Cardiac muscle cell (in vitro differentiated cells and primary cell): ENCODE data around the gene AOPEP. TPM values are rescaled to one million over a fixed set of nuclear protein-coding genes. Genes with fewer than 3 reads are reported as not detected.

ENCODE experiments used
- DNase-seq, 2 donors: peaks; one replicate each; pipeline versions ENCODE4 v3.0.0 to v3.0.0-alpha.2; 2010 to 2017; ENCODE audit warnings: low read depth in 1 of 2, low spot score in 1 of 2
- H3K27ac ChIP-seq: fragments of 200-600 bp; sonication (generic); 2 replicates; pipeline ENCODE4 v1.5.1; 2016
- H3K27me3 ChIP-seq: fragments of 200-600 bp; sonication (generic); 2 replicates; pipeline ENCODE4 v1.6.0; 2016; ENCODE audit warnings: control low read depth
- H3K36me3 ChIP-seq: fragments of 200-600 bp; sonication (generic); 2 replicates; pipeline ENCODE4 v1.5.1; 2016; ENCODE audit warnings: control low read depth
- H3K4me1 ChIP-seq: fragments of 200-600 bp; sonication (generic); 2 replicates; pipeline ENCODE4 v1.8.1; 2017; ENCODE audit warnings: low read depth, mild to moderate bottlenecking, mixed run types
- H3K4me3 ChIP-seq: fragments of 200-600 bp; sonication (generic); 2 replicates; pipeline ENCODE4 v1.5.1; 2016; ENCODE audit warnings: mild to moderate bottlenecking
- H3K9me3 ChIP-seq: fragments of 200-600 bp; sonication (generic); 2 replicates; pipeline ENCODE4 v1.5.1; 2017; ENCODE audit warnings: low read depth, mild to moderate bottlenecking, control low read depth
- CTCF ChIP-seq: IDR thresholded peaks from 2 replicates; pipeline ENCODE4 v1.5.1; 2012; ENCODE audit warnings: low read depth, mild to moderate bottlenecking, low read length
- polyA plus RNA-seq: library from polyadenylated mRNA; unstranded; fragments of >200 nt; fragmentation: Nextera tagmentation; extraction: Ambion mirVana; gene quantifications from 2 replicates; pipeline ENCODE4 v1.2.1, GENCODE V29; 2016
- total RNA-seq: library from RNA; depleted of rRNA; stranded (reverse); fragments of >200 nt; gene quantifications from 2 replicates; pipeline ENCODE4 v1.2.3, GENCODE V29; 2016

Gene AOPEP
- total and polyA plus RNA-seq, 2 experiments from 2014 or later, result 46.8 to 88.7 TPM

- Histone ChIP-seq H3K9me3 (no peaks in the 10 kb centered on the region), H3K27ac (no peak overlapping the region), H3K4me3 (no peak overlapping the region), H3K4me1 (peaks cover 18% of the 10 kb centered on the region), H3K27me3 (no peaks in the 10 kb centered on the region), H3K36me3 (no peaks in the 10 kb centered on the region)
- DNase-seq, result peak in 1 of 2 donors; percentile 66
- TF ChIP-seq CTCF, result no peak
Measured at GRCh38 chr9:94945197-94946144, 219.0 kb downstream of the AOPEP start.

GRCh38 chr9:94946256-94946655 is 219.8 kb downstream of the AOPEP start:
- Histone ChIP-seq H3K4me3 (no peak overlapping the region), H3K36me3 (no peaks in the 10 kb centered on the region), H3K9me3 (no peaks in the 10 kb centered on the region), H3K27ac (no peak overlapping the region), H3K27me3 (no peaks in the 10 kb centered on the region), H3K4me1 (peaks cover 20% of the 10 kb centered on the region)
- TF ChIP-seq CTCF, result no peak
- no peak for DNase-seq

- Histone ChIP-seq H3K4me1 (peaks cover 37% of the 10 kb centered on the region), H3K4me3 (no peak overlapping the region), H3K27me3 (no peaks in the 10 kb centered on the region), H3K27ac (no peak overlapping the region), H3K36me3 (no peaks in the 10 kb centered on the region), H3K9me3 (no peaks in the 10 kb centered on the region)
- TF ChIP-seq CTCF, result no peak
- no peak for DNase-seq
Measured at GRCh38 chr9:94948567-94949235, 222.2 kb downstream of the AOPEP start.

- no peak for DNase-seq
- Histone ChIP-seq H3K4me3 (no peak overlapping the region), H3K27me3 (no peaks in the 10 kb centered on the region), H3K27ac (no peak overlapping the region), H3K9me3 (no peaks in the 10 kb centered on the region), H3K36me3 (no peaks in the 10 kb centered on the region), H3K4me1 (peaks cover 39% of the 10 kb centered on the region)
- TF ChIP-seq CTCF, result no peak
Measured at GRCh38 chr9:94949370-94949769, 222.9 kb downstream of the AOPEP start.

- DNase-seq, result no peak
- peak overlapping the region; percentile 74 for H3K27ac ChIP-seq
- no peak overlapping the region for H3K4me3 ChIP-seq
- H3K36me3 ChIP-seq, result no peaks in the 10 kb centered on the region
- H3K9me3 ChIP-seq, result no peaks in the 10 kb centered on the region
- H3K4me1 ChIP-seq, result peaks cover 39% of the 10 kb centered on the region
- no peak for TF ChIP-seq CTCF
- H3K27me3 ChIP-seq, result no peaks in the 10 kb centered on the region
Measured at GRCh38 chr9:94950040-94950578, 223.6 kb downstream of the AOPEP start.
